ENCODE data around the gene PROK1.
"Not testable (repeated sequence)": the region's sequence is repeated elsewhere in the genome, so short reads cannot be mapped to it uniquely, and the experiment has no call there.

The PROK1 gene

GRCh38 chr1:110434946-110435345 is 16.0 kb upstream of the PROK1 start:
- peak; percentile 81 for DNase-seq

- no peak for DNase-seq
These were observed 14.3 kb upstream of the PROK1 start for GRCh38 chr1:110436635-110437034.

DNA sequence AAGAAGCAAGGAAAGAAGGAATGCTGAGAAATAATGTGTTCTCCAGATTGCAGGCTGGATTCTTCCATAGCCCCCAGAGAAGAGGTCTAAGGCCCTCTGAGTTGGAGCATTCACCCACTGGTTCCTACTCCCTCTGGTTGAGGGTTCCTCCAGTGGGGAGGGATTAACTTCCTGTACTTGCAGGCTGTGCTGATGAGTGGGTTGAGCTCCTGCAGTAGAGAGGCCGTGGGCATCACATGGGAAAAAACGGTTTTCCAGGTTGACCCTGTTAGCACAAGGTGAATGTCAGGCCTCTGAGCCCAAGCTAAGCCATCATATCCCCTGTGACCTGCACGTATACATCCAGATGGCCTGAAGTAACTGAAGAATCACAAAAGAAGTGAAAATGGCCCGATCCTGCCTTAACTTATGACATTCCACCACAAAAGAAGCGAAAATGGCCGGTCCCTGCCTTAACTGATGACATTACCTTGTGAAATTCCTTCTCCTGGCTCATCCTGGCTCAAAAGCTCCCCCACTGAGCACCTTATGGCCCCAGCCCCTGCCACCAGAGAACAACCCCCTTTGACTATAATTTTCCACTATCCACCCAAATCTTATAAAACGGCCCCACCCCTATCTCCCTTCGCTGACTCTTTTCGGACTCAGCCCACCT is 13.2 kb upstream of the PROK1 start:
- DNase-seq, result not testable (repeated sequence)

- peak; percentile 41 for DNase-seq
These were observed 12.1 kb upstream of the PROK1 start for GRCh38 chr1:110438893-110439292.

- DNase-seq, result not testable (repeated sequence)
These were observed 11.1 kb upstream of the PROK1 start for GRCh38 chr1:110439873-110440272.

DNA sequence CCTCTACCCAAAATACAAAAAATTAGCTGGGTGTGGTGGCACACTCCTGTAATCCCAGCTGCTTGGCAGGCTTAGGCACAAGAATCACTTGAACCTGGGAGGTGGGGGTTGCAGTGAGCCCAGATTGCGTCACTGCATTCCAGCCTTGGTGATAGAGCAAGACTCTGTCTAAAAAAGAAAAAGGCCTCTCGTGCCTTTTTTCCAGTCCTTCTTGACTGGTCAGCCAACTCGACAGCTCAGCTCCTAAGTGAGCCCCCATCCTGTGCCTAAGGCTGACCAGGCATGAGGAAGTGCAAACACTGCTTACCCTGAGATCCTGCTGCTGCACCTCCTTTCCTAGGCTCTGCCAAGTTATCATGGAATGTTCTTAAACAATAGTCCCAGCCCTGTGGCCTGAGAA is 10.1 kb upstream of the PROK1 start:
- DNase-seq, result no peak

DNA sequence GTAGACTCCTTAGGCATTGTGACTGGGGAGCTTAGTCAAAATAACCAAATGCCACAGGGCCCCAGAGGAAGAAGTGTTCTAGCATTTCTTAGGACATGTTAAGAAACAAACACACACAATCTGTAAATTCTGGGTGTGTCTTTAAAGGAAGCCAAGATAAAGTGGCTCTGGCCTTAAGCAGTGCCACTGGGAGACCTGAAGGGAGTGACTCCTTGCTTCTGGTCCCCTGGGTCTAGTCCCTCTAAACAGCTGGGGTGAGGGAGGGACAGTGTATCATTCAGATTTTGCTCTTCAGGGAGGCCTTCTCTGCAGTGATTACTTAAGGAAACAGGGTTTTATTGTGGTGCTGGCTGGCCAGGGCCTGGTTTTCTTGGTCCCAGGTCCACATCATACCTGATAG is 9.1 kb upstream of the PROK1 start:
- DNase-seq, result no peak

GRCh38 chr1:110443451-110443850 is 7.5 kb upstream of the PROK1 start:
- no peak for DNase-seq

GRCh38 chr1:110444561-110444960 is 6.4 kb upstream of the PROK1 start:
- no peak for DNase-seq

GRCh38 chr1:110449661-110450651 is 993 bp upstream of the PROK1 start:
- peak; percentile 56 for DNase-seq

GRCh38 chr1:110452330-110452729 is 1.4 kb downstream of the PROK1 start:
- no peak for DNase-seq

DNA sequence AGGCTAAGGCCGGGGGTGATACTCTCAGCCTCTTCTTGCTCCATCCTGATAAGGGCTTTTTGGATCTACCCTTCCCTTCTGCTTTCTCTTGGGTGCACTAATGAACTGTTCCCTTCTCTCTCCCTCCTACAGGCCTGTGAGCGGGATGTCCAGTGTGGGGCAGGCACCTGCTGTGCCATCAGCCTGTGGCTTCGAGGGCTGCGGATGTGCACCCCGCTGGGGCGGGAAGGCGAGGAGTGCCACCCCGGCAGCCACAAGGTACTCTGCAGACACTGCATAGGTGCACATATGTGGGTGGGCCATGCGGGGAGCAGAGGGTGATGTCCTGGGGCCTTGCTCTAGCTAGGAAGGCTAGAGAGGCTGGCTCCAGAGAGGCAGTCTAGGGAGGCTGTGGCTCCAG is 2.9 kb downstream of the PROK1 start:
- no peak for DNase-seq

DNA sequence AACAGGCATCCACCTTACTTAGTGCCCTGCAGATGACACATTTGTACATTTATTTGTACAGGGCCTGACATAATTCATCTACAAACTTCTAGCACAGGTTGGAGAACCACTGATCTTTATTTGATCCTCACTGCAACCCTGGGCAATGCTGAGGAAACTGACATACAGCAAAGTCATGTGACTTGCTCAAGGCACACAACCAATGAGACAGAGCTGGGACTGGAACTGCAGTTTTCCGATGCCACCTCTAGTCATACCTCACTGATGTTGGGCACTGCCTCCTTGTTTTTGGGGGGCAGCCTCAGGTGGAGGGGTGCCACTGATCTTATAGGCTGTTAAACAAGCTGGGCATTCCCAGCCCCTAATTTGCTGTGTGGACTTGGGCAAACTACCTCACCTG is 3.4 kb downstream of the PROK1 start:
- DNase-seq, result no peak

- DNase-seq, result peak; percentile 33
These were observed 4.2 kb downstream of the PROK1 start for GRCh38 chr1:110455151-110455550.

DNA sequence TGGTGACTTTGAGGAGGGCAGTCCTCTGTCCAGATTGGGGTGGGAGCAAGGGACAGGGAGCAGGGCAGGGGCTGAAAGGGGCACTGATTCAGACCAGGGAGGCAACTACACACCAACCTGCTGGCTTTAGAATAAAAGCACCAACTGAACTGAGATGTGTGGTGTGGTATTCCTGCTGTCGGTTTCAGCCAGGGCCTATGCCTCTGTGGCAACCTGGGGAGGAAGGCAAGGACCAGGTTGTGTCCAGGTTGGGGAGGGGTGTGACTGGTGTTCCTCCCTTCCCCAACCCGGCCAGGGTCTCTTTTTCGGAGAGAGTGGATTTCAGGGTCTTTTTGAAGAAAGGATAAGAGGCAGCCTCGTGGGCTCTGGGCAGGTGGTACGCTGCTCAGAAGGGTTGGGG is 6.3 kb downstream of the PROK1 start:
- no peak for DNase-seq

- peak; percentile 93 for DNase-seq
These were observed 9.6 kb downstream of the PROK1 start for GRCh38 chr1:110460253-110461220.

GRCh38 chr1:110462093-110462492 is 11.1 kb downstream of the PROK1 start:
- DNase-seq, result no peak

DNA sequence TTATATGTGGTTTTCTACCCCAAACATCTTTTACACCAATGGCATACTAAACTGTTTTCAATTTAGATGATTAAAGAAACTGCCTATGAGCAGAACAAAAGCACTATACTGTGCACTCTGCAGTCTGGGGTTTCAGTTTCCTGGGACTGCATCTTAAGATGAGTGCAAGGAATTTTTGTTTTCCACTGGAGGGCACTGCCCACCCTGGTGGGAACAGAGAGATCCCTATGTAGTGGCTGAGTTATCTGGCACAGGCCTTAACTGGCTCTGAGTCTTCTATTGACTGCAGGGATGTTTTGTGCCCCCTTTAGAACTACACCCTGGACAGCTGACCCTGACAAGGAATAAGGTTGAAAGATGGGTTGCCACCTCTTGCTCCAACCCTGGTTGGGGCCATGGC is 12.0 kb downstream of the PROK1 start:
- DNase-seq, result peak; percentile 29

GRCh38 chr1:110463725-110464124 is 12.8 kb downstream of the PROK1 start:
- no peak for DNase-seq

- DNase-seq, result no peak
These were observed 13.4 kb downstream of the PROK1 start for GRCh38 chr1:110464340-110464739.

DNA sequence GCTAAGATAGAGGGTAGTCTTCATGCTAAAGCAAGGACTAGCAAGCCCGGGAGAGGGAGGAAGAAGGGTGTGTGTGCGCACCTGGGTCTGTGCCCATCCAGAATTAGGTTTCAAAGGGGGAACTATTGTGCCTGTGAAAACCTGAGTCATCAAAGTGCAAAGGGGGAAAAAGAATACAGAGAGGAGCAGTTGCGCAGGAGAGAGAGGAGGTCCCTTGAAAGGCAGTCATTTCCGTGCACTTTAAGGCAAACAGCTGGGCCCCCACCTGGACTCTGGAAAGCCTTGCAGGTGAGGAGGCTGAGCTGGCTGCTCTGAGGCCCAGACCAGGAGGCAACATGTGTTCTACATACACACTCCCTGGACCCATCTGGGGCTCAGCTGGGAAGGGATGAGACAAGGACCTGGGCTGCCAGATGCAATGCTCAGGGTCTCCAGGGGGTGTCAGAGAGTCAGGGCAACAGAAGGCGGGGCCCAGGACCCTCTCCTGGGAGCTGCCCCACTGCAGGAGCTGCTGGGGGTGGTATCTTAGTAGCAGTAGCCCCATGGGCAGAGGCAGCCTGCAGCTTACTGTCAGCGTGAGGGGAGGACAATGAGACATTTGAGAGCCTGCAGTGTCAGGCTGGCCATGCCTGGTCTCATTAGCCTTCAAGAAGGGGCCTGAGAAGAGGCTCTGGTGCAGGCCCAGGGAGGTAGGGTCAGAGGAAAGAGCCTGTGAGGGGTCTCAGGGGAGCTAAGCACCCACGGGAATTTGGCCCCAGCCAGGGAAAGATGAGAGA is 14.3 kb downstream of the PROK1 start:
- no peak for DNase-seq

DNA sequence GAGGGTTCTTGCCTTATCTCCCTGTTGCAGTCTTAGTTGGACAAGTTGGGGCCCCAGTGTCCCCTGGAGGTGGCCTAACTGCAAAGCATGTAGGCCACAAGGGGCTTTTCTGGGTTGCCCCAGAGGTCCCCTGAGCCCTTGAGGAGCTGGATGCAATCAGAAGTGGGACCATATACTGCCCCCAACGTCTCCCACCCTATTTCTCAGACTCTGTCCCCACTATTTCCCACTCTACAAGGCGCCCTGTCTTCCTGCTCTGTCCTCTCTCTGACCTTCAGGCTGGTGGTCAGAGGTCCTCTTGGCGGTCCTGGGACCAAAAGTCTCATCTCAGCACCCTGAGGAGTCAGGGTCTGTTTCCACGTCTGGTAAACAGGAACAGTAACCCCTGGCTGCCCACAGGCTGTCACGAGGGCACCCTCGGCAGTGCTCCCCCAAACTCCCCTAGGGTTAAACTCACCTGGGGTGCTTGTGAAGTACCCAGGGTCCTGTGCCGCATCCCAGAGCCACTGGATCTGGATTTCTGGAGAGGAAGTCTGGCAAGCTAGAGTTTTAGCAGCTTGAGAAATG is 14.9 kb downstream of the PROK1 start:
- DNase-seq, result no peak

Data from OCI-M1 (cell line).